HCT116 (cell line): ENCODE data around the gene TCERG1L. TPM values are rescaled to one million over a fixed set of nuclear protein-coding genes. Genes with fewer than 3 reads are reported as not detected.

Source experiments
- ATAC-seq: fragments of 200-7000 bp; cut with Tn5 transposase; 2 replicates; pipeline ENCODE4 v1.9.1; 2020; ENCODE audit warnings: mild to moderate bottlenecking, moderate library complexity
- BruUV-seq: library from RNA; stranded (reverse); fragments of 400-500 nt; replicated peaks from 2 replicates; lab custom pipeline; 2021; lab: Mats Ljungman, UMichigan
- CTCF ChIA-PET: fragments of 300-600 bp; sonication (Branson Sonifier 250); formaldehyde crosslinking; loops from one replicate; lab custom pipeline; 2021; ENCODE audit warnings: antibody characterized with exemption; lab: Charles Lee
- POLR2A ChIA-PET: fragments of 300-600, 350-600 bp; sonication (Branson Sonifier 250); formaldehyde crosslinking; loops from one replicate; lab custom pipeline; 2021; ENCODE audit warnings: antibody characterized with exemption; lab: Charles Lee
- RAD21 ChIA-PET, 2 experiments: fragments of 300-600 bp; sonication (Branson Sonifier 250); formaldehyde crosslinking; loops; one replicate each; lab custom pipeline; 2023; ENCODE audit warnings: low total read pairs in 2 of 2; ENCODE audit not compliant: uncharacterized antibody in 2 of 2, unreplicated experiment in 2 of 2, low non-redundant PET in 1 of 2; lab: Charles Lee
- DNase-seq: peaks from one replicate; pipeline ENCODE4 v3.0.0-alpha.2; 2010; ENCODE audit warnings: low read depth, low spot score
- H2AFZ ChIP-seq: fragments of 200-600 bp; shearing (Covaris generic), sonication (generic); 2 replicates; pipeline ENCODE4 v1.6.1; 2017; ENCODE audit warnings: low read depth, mixed run types, mixed read lengths, antibody characterized with exemption, low read length; ENCODE audit not compliant: poor library complexity, severe bottlenecking
- H3K27ac ChIP-seq: 2 replicates; pipeline ENCODE4 v1.5.1; 2012; ENCODE audit warnings: low read depth, low read length
- H3K27me3 ChIP-seq: fragments of 200-600 bp; sonication (generic); 2 replicates; pipeline ENCODE4 v1.6.1; 2016; ENCODE audit warnings: mixed run types, low read length, mixed read lengths; ENCODE audit not compliant: insufficient read depth
- H3K36me3 ChIP-seq, 2 experiments: fragments of 200-500 bp in 1 of 2; fragments of 200-600 bp in 1 of 2; sonication (Bioruptor generic) in 1 of 2; sonication (generic) in 1 of 2; 2 replicates each; pipeline versions ENCODE4 v1.5.1 to v1.6.1; 2014 to 2016; ENCODE audit warnings: low read length in 2 of 2, inconsistent platforms in 1 of 2, mixed read lengths in 1 of 2, mixed run types in 1 of 2; ENCODE audit not compliant: insufficient read depth in 2 of 2, control insufficient read depth in 1 of 2
- H3K4me1 ChIP-seq, 2 experiments: fragments of 200-600 bp in 1 of 2; sonication (generic) in 1 of 2; 2 replicates each; pipeline versions ENCODE4 v1.5.1 to v1.6.1; 2012 to 2017; ENCODE audit warnings: low read length in 2 of 2, inconsistent platforms in 1 of 2, mild to moderate bottlenecking in 1 of 2, mixed read lengths in 1 of 2, mixed run types in 1 of 2, moderate library complexity in 1 of 2; ENCODE audit not compliant: insufficient read depth in 2 of 2, control insufficient read depth in 1 of 2
- H3K4me2 ChIP-seq: fragments of 200-600 bp; sonication (generic); 2 replicates; pipeline ENCODE4 v1.6.1; 2017; ENCODE audit warnings: mixed run types, low read length, mixed read lengths
- H3K4me3 ChIP-seq, 2 experiments: fragments of 200-600 bp in 1 of 2; sonication (generic) in 1 of 2; replicated peaks in 1 of 2; 2 replicates each; pipeline ENCODE4 v1.5.1; 2011 to 2016; ENCODE audit warnings: low read length in 2 of 2, control low read depth in 1 of 2, low read depth in 1 of 2, mild to moderate bottlenecking in 1 of 2, mixed read lengths in 1 of 2, mixed run types in 1 of 2
- H3K79me2 ChIP-seq: fragments of 200-600 bp; sonication (generic); 2 replicates; pipeline ENCODE4 v1.6.1; 2017; ENCODE audit warnings: mild to moderate bottlenecking, mixed run types, low read length, moderate library complexity, mixed read lengths; ENCODE audit not compliant: insufficient read depth
- H3K9ac ChIP-seq: fragments of 200-600 bp; sonication (generic); 2 replicates; pipeline ENCODE4 v1.6.1; 2016; ENCODE audit warnings: low read length, mixed read lengths
- H3K9me2 ChIP-seq: fragments of 200-600 bp; sonication (generic), shearing (Covaris generic); 2 replicates; pipeline ENCODE4 v1.6.1; 2017; ENCODE audit warnings: mixed run types, mild to moderate bottlenecking, moderate library complexity; ENCODE audit not compliant: insufficient read depth
- H3K9me3 ChIP-seq, 2 experiments: fragments of 200-500 bp in 1 of 2; fragments of 200-600 bp in 1 of 2; sonication (Bioruptor generic) in 1 of 2; sonication (generic) in 1 of 2; 2 replicates each; pipeline ENCODE4 v1.6.1; 2014 to 2017; ENCODE audit warnings: low read length in 2 of 2, mixed read lengths in 2 of 2, inconsistent platforms in 1 of 2, low read depth in 1 of 2, mild to moderate bottlenecking in 1 of 2, mixed run types in 1 of 2, moderate library complexity in 1 of 2; ENCODE audit not compliant: control insufficient read depth in 1 of 2, insufficient read depth in 1 of 2
- H4K20me1 ChIP-seq: fragments of 200-600 bp; sonication (generic), shearing (Covaris generic); 2 replicates; pipeline ENCODE4 v1.6.1; 2017; ENCODE audit warnings: mixed run types, mild to moderate bottlenecking, moderate library complexity; ENCODE audit not compliant: insufficient read depth
- CBX3 ChIP-seq: IDR thresholded peaks from 2 replicates; pipeline ENCODE4 v1.6.1; 2012; ENCODE audit warnings: low read depth
- EZH2phosphoT487 ChIP-seq: fragments of 200-600 bp; IDR thresholded peaks from 2 replicates; pipeline ENCODE4 v1.6.1; 2018; ENCODE audit warnings: antibody characterized with exemption, borderline replicate concordance
- MAX ChIP-seq: IDR thresholded peaks from 2 replicates; pipeline ENCODE4 v1.6.1; 2012
- POLR2A ChIP-seq: IDR thresholded peaks from 2 replicates; pipeline ENCODE4 v1.7.0; 2011; ENCODE audit warnings: borderline replicate concordance; ENCODE audit not compliant: insufficient read depth, insufficient read length; ENCODE audit errors: extremely low read depth
- POLR2AphosphoS5 ChIP-seq: IDR thresholded peaks from 2 replicates; pipeline ENCODE4 v1.6.1; 2011; ENCODE audit warnings: mild to moderate bottlenecking, low read depth, low read length, moderate library complexity
- RAD21 ChIP-seq: IDR thresholded peaks from 2 replicates; pipeline ENCODE4 v1.6.1; 2012; ENCODE audit warnings: low read depth, mild to moderate bottlenecking
- ZBTB33 ChIP-seq: IDR thresholded peaks from 2 replicates; pipeline ENCODE4 v1.6.1; 2011; ENCODE audit warnings: mild to moderate bottlenecking, low read length, moderate library complexity; ENCODE audit not compliant: insufficient replicate concordance; ENCODE audit errors: extremely low read depth
- ZFX ChIP-seq: fragments of 450-650 bp; IDR thresholded peaks from 2 replicates; pipeline ENCODE4 v1.6.1; 2017
- intact Hi-C: fragments of 100-400 bp; cut with micrococcal nuclease; formaldehyde crosslinking; loops from 2 replicates; pipeline ENCODE4 v1.10.0; 2022
- total RNA-seq: library from RNA; stranded (reverse); gene quantifications from one replicate; pipeline ENCODE4 v1.2.1, GENCODE V29; 2021; ENCODE audit not compliant: unreplicated experiment

The TCERG1L gene
- total RNA-seq, 1 experiment from 2014 or later, result not detected

- RAD21 ChIA-PET, result no interaction called here
- Histone ChIP-seq H3K79me2 (no peaks in the 10 kb centered on the region), H3K36me3 (no peaks in the 10 kb centered on the region), H4K20me1 (no peaks in the 10 kb centered on the region), H3K4me3 (no peak overlapping the region), H3K4me1 (no peaks in the 10 kb centered on the region), H2AFZ (no peak overlapping the region), H3K27ac (no peak overlapping the region)
- ATAC-seq (no peak), DNase-seq (no peak)
- POLR2A ChIA-PET, result no interaction called here
- intact Hi-C loops, result no loop called here
- TF ChIP-seq ZBTB33, result no peak
- TF ChIP-seq EZH2phosphoT487, result no peak
- TF ChIP-seq RAD21, result no peak
- TF ChIP-seq MAX, result no peak
- TF ChIP-seq POLR2AphosphoS5, result no peak
- TF ChIP-seq POLR2A, result no peak
- TF ChIP-seq ZFX, result no peak
- TF ChIP-seq CBX3, result no peak
- TF ChIP-seq, all 23 proteins: peak for 0
- Histone ChIP-seq H3K9me3 (no peaks in the 10 kb centered on the region), H3K4me2 (no peak overlapping the region), H3K9me2 (no peaks in the 10 kb centered on the region), H3K27me3 (no peaks in the 10 kb centered on the region), H3K9ac (no peak overlapping the region)
- CTCF ChIA-PET, result no interaction called here
- BruUV-seq, result no TSS peak
Observed at GRCh38 chr10:131270461-131271190, 40.9 kb downstream of the TCERG1L start.
